Thyroid gland (tissue), 4 donors: ENCODE results near the gene IGF2R.

ENCODE experiments used
- POLR2A ChIP-seq, 2 donors: fragments of 450-650 bp; IDR thresholded peaks; one replicate each; pipeline ENCODE4 v1.6.1; 2017; ENCODE audit warnings: antibody characterized with exemption in 2 of 2, mild to moderate bottlenecking in 2 of 2, moderate library complexity in 1 of 2
- TF ChIP-seq, protein P1 (sequence below), 6 experiments: fragments of 200-600 bp in 3 of 6; fragments of 450-650 bp in 3 of 6; sonication (generic) in 3 of 6; IDR thresholded peaks; one replicate each; pipeline ENCODE4 v1.5.1; 2016 to 2019; ENCODE audit warnings: antibody characterized with exemption in 6 of 6, mild to moderate bottlenecking in 2 of 6, inconsistent platforms in 1 of 6, moderate library complexity in 1 of 6

DNA sequence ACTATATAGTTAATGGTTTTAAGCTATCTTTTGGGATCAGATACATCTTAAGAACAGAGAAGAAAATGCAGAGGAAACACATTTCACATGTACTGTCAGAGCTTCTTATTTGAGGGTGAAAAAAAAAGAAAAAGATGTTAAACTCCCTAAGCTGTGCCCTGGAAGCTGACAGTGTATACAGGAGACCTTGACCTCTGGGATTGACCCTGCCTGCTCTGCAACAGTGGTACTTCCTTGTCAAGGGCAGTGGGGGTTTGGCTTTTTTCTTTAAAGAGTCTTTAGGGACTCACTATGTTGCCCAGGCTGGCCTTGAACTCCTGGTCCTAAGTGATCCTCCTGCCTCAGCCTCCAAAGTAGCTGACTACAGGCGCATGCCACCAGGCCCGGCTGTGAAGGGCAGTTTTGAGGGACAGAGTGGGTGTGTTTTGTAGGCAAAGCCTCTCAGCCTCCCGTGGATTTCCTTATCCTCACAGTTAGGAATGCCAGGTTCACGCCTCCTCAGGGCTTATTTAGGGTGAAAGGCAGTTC, 92.1 kb downstream of the IGF2R start:
- TF ChIP-seq, protein P1, sequence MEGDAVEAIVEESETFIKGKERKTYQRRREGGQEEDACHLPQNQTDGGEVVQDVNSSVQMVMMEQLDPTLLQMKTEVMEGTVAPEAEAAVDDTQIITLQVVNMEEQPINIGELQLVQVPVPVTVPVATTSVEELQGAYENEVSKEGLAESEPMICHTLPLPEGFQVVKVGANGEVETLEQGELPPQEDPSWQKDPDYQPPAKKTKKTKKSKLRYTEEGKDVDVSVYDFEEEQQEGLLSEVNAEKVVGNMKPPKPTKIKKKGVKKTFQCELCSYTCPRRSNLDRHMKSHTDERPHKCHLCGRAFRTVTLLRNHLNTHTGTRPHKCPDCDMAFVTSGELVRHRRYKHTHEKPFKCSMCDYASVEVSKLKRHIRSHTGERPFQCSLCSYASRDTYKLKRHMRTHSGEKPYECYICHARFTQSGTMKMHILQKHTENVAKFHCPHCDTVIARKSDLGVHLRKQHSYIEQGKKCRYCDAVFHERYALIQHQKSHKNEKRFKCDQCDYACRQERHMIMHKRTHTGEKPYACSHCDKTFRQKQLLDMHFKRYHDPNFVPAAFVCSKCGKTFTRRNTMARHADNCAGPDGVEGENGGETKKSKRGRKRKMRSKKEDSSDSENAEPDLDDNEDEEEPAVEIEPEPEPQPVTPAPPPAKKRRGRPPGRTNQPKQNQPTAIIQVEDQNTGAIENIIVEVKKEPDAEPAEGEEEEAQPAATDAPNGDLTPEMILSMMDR (IDR thresholded peaks at IDR 0.05): no peak
- TF ChIP-seq POLR2A (IDR thresholded peaks at IDR 0.05): no peak
